ENCODE results near the gene TAOK2.

TAOK2 gene

GRCh38 chr16:29984137-29984763 is 10.6 kb downstream of the TAOK2 start:
- no peak for DNase-seq
- no peak overlapping the region for H3K9ac ChIP-seq (ENCODE audit: low read length)
- H2BK120ac ChIP-seq (ENCODE audit: low read depth, low read length): no peak overlapping the region
- no peak overlapping the region for H3K4me3 ChIP-seq (ENCODE audit: low read length)
- H3K27ac ChIP-seq (ENCODE audit: low read depth, low read length): no peak overlapping the region
- H3K18ac ChIP-seq (ENCODE audit: low read length): no peak overlapping the region
- H2BK15ac ChIP-seq (replicated peaks; ENCODE audit: low read depth): no peak overlapping the region
- no peak overlapping the region for H2BK5ac ChIP-seq (ENCODE audit: low read length)
- no peak overlapping the region for H3K56ac ChIP-seq (ENCODE audit: low read length)
- no peak overlapping the region for H3K23ac ChIP-seq (ENCODE audit: low read length)
- H2AK5ac ChIP-seq (ENCODE audit: low read length): no peak overlapping the region
- H3K4me1 ChIP-seq (ENCODE audit: control insufficient read depth, low read depth, low read length): no peaks in the 10 kb centered on the region
- no peak overlapping the region for H3K4me2 ChIP-seq (ENCODE audit: low read length)
- no peaks in the 10 kb centered on the region for H3K79me1 ChIP-seq (ENCODE audit: low read length)
- no peak overlapping the region for H4K8ac ChIP-seq (ENCODE audit: low read depth, low read length)
- H3K36me3 ChIP-seq (ENCODE audit: control insufficient read depth, insufficient read depth, low read length): peaks cover 20% of the 10 kb centered on the region
- H4K5ac ChIP-seq (ENCODE audit: low read length): no peak overlapping the region
- H3K79me2 ChIP-seq (ENCODE audit: control insufficient read depth, insufficient read depth, low read length): no peaks in the 10 kb centered on the region
- WGBS (ENCODE audit: extremely low coverage, insufficient coverage, low lambda C conversion rate): no CpG with 5 or more reads among the region's 6 CpGs
- H3K27me3 ChIP-seq (ENCODE audit: insufficient read depth, low read length, poor library complexity): no peaks in the 10 kb centered on the region
- H3K4ac ChIP-seq (ENCODE audit: low read depth, low read length): no peak overlapping the region

GRCh38 chr16:29984764-29985147 is 11.1 kb downstream of the TAOK2 start:
- Histone ChIP-seq H3K79me2 (ENCODE audit: control insufficient read depth, insufficient read depth, low read length) (no peaks in the 10 kb centered on the region), H2BK15ac (replicated peaks; ENCODE audit: low read depth) (no peak overlapping the region), H3K9ac (ENCODE audit: low read length) (no peak overlapping the region), H3K36me3 (ENCODE audit: control insufficient read depth, insufficient read depth, low read length) (peaks cover 18% of the 10 kb centered on the region), H3K4me3 (ENCODE audit: low read length) (no peak overlapping the region), H3K4me1 (ENCODE audit: control insufficient read depth, low read depth, low read length) (no peaks in the 10 kb centered on the region), H2BK5ac (ENCODE audit: low read length) (no peak overlapping the region), H4K8ac (ENCODE audit: low read depth, low read length) (no peak overlapping the region), H3K27me3 (ENCODE audit: insufficient read depth, low read length, poor library complexity) (no peaks in the 10 kb centered on the region), H3K23ac (ENCODE audit: low read length) (no peak overlapping the region), H3K27ac (ENCODE audit: low read depth, low read length) (no peak overlapping the region), H3K4me2 (ENCODE audit: low read length) (no peak overlapping the region), H2AK5ac (ENCODE audit: low read length) (no peak overlapping the region), H3K4ac (ENCODE audit: low read depth, low read length) (no peak overlapping the region), H3K18ac (ENCODE audit: low read length) (no peak overlapping the region), H3K79me1 (ENCODE audit: low read length) (no peaks in the 10 kb centered on the region), H2BK120ac (ENCODE audit: low read depth, low read length) (no peak overlapping the region), H3K56ac (ENCODE audit: low read length) (no peak overlapping the region), H4K5ac (ENCODE audit: low read length) (no peak overlapping the region)
- WGBS (ENCODE audit: extremely low coverage, insufficient coverage, low lambda C conversion rate): no CpG with 5 or more reads among the region's 5 CpGs
- no peak for DNase-seq

DNA sequence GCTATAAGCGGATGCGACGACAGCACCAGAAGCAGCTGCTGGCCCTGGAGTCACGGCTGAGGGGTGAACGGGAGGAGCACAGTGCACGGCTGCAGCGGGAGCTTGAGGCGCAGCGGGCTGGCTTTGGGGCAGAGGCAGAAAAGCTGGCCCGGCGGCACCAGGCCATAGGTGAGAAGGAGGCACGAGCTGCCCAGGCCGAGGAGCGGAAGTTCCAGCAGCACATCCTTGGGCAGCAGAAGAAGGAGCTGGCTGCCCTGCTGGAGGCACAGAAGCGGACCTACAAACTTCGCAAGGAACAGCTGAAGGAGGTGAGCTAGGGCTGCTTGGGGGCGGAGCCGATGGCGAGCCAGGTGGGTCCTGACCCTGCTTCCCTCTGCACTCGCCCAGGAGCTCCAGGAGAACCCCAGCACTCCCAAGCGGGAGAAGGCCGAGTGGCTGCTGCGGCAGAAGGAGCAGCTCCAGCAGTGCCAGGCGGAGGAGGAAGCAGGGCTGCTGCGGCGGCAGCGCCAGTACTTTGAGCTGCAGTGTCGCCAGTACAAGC is 11.7 kb downstream of the TAOK2 start:
- H3K4me2 ChIP-seq (ENCODE audit: low read length): no peak overlapping the region
- no peak overlapping the region for H4K8ac ChIP-seq (ENCODE audit: low read depth, low read length)
- no CpG with 5 or more reads among the region's 28 CpGs for WGBS (ENCODE audit: extremely low coverage, insufficient coverage, low lambda C conversion rate)
- H3K23ac ChIP-seq (ENCODE audit: low read length): no peak overlapping the region
- H3K36me3 ChIP-seq (ENCODE audit: control insufficient read depth, insufficient read depth, low read length): peaks cover 18% of the 10 kb centered on the region
- no peak overlapping the region for H4K5ac ChIP-seq (ENCODE audit: low read length)
- H3K27me3 ChIP-seq (ENCODE audit: insufficient read depth, low read length, poor library complexity): no peaks in the 10 kb centered on the region
- H2BK120ac ChIP-seq (ENCODE audit: low read depth, low read length): no peak overlapping the region
- no peaks in the 10 kb centered on the region for H3K4me1 ChIP-seq (ENCODE audit: control insufficient read depth, low read depth, low read length)
- no peak for DNase-seq
- no peak overlapping the region for H2BK15ac ChIP-seq (replicated peaks; ENCODE audit: low read depth)
- no peaks in the 10 kb centered on the region for H3K79me2 ChIP-seq (ENCODE audit: control insufficient read depth, insufficient read depth, low read length)
- H3K27ac ChIP-seq (ENCODE audit: low read depth, low read length): no peak overlapping the region
- no peak overlapping the region for H2AK5ac ChIP-seq (ENCODE audit: low read length)
- no peak overlapping the region for H3K9ac ChIP-seq (ENCODE audit: low read length)
- H3K4ac ChIP-seq (ENCODE audit: low read depth, low read length): no peak overlapping the region
- H3K79me1 ChIP-seq (ENCODE audit: low read length): no peaks in the 10 kb centered on the region
- no peak overlapping the region for H2BK5ac ChIP-seq (ENCODE audit: low read length)
- no peak overlapping the region for H3K18ac ChIP-seq (ENCODE audit: low read length)
- no peak overlapping the region for H3K56ac ChIP-seq (ENCODE audit: low read length)
- no peak overlapping the region for H3K4me3 ChIP-seq (ENCODE audit: low read length)

DNA sequence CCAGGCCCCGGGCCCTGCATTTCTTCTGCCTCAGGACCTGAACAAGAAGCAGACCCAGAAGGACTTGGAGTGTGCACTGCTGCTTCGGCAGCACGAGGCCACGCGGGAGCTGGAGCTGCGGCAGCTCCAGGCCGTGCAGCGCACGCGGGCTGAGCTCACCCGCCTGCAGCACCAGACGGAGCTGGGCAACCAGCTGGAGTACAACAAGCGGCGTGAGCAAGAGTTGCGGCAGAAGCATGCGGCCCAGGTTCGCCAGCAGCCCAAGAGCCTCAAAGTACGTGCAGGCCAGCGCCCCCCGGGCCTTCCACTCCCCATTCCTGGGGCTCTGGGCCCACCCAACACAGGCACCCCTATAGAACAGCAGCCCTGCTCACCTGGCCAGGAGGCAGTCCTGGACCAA is 12.6 kb downstream of the TAOK2 start:
- H3K23ac ChIP-seq (ENCODE audit: low read length): no peak overlapping the region
- H3K27me3 ChIP-seq (ENCODE audit: insufficient read depth, low read length, poor library complexity): no peaks in the 10 kb centered on the region
- H2AK5ac ChIP-seq (ENCODE audit: low read length): no peak overlapping the region
- H3K56ac ChIP-seq (ENCODE audit: low read length): no peak overlapping the region
- H2BK15ac ChIP-seq (replicated peaks; ENCODE audit: low read depth): no peak overlapping the region
- DNase-seq: no peak
- H3K79me2 ChIP-seq (ENCODE audit: control insufficient read depth, insufficient read depth, low read length): no peaks in the 10 kb centered on the region
- H3K4me3 ChIP-seq (ENCODE audit: low read length): no peak overlapping the region
- no peaks in the 10 kb centered on the region for H3K4me1 ChIP-seq (ENCODE audit: control insufficient read depth, low read depth, low read length)
- H2BK5ac ChIP-seq (ENCODE audit: low read length): no peak overlapping the region
- no peak overlapping the region for H2BK120ac ChIP-seq (ENCODE audit: low read depth, low read length)
- peaks cover 20% of the 10 kb centered on the region for H3K36me3 ChIP-seq (ENCODE audit: control insufficient read depth, insufficient read depth, low read length)
- no peak overlapping the region for H3K4me2 ChIP-seq (ENCODE audit: low read length)
- H3K27ac ChIP-seq (ENCODE audit: low read depth, low read length): no peak overlapping the region
- no peak overlapping the region for H3K9ac ChIP-seq (ENCODE audit: low read length)
- H3K4ac ChIP-seq (ENCODE audit: low read depth, low read length): no peak overlapping the region
- no CpG with 5 or more reads among the region's 20 CpGs for WGBS (ENCODE audit: extremely low coverage, insufficient coverage, low lambda C conversion rate)
- H4K5ac ChIP-seq (ENCODE audit: low read length): no peak overlapping the region
- no peak overlapping the region for H3K18ac ChIP-seq (ENCODE audit: low read length)
- H4K8ac ChIP-seq (ENCODE audit: low read depth, low read length): no peak overlapping the region
- H3K79me1 ChIP-seq (ENCODE audit: low read length): no peaks in the 10 kb centered on the region

- H4K8ac ChIP-seq (ENCODE audit: low read depth, low read length): no peak overlapping the region
- no peaks in the 10 kb centered on the region for H3K79me2 ChIP-seq (ENCODE audit: control insufficient read depth, insufficient read depth, low read length)
- no peak overlapping the region for H3K4me3 ChIP-seq (ENCODE audit: low read length)
- no peaks in the 10 kb centered on the region for H3K4me1 ChIP-seq (ENCODE audit: control insufficient read depth, low read depth, low read length)
- H3K18ac ChIP-seq (ENCODE audit: low read length): no peak overlapping the region
- H2AK5ac ChIP-seq (ENCODE audit: low read length): no peak overlapping the region
- DNase-seq: no peak
- no peaks in the 10 kb centered on the region for H3K79me1 ChIP-seq (ENCODE audit: low read length)
- no peak overlapping the region for H3K4ac ChIP-seq (ENCODE audit: low read depth, low read length)
- H3K27me3 ChIP-seq (ENCODE audit: insufficient read depth, low read length, poor library complexity): no peaks in the 10 kb centered on the region
- H3K27ac ChIP-seq (ENCODE audit: low read depth, low read length): no peak overlapping the region
- no peak overlapping the region for H2BK15ac ChIP-seq (replicated peaks; ENCODE audit: low read depth)
- no CpG with 5 or more reads among the region's 5 CpGs for WGBS (ENCODE audit: extremely low coverage, insufficient coverage, low lambda C conversion rate)
- no peak overlapping the region for H3K9ac ChIP-seq (ENCODE audit: low read length)
- H3K4me2 ChIP-seq (ENCODE audit: low read length): no peak overlapping the region
- H3K23ac ChIP-seq (ENCODE audit: low read length): no peak overlapping the region
- H4K5ac ChIP-seq (ENCODE audit: low read length): no peak overlapping the region
- no peak overlapping the region for H3K56ac ChIP-seq (ENCODE audit: low read length)
- no peak overlapping the region for H2BK120ac ChIP-seq (ENCODE audit: low read depth, low read length)
- H2BK5ac ChIP-seq (ENCODE audit: low read length): no peak overlapping the region
- H3K36me3 ChIP-seq (ENCODE audit: control insufficient read depth, insufficient read depth, low read length): peaks cover 20% of the 10 kb centered on the region
These were observed 13.3 kb downstream of the TAOK2 start for GRCh38 chr16:29986931-29987330.

Data from mesendoderm (in vitro differentiated cells).